KG1 (cell line): ENCODE data around the gene POLR3K.
"Not testable (repeated sequence)": the region's sequence is repeated elsewhere in the genome, so short reads cannot be mapped to it uniquely, and the experiment has no call there.

Source experiments
- DNase-seq: peaks from one replicate; lab custom pipeline; 2025; lab: John Stamatoyannopoulos, UW

The POLR3K gene

GRCh38 chr16:42691-43090 is 10.7 kb downstream of the POLR3K start:
- DNase-seq: no peak

GRCh38 chr16:42069-42457 is 11.3 kb downstream of the POLR3K start:
- DNase-seq: no peak

GRCh38 chr16:41439-42068 is 11.9 kb downstream of the POLR3K start:
- no peak for DNase-seq

GRCh38 chr16:38941-39892 is 14.2 kb downstream of the POLR3K start:
- DNase-seq: no peak

- not testable (repeated sequence) for DNase-seq
These were observed 15.2 kb downstream of the POLR3K start for GRCh38 chr16:38206-38605.

- DNase-seq: no peak
These were observed 15.9 kb downstream of the POLR3K start for GRCh38 chr16:37511-37910.

- no peak for DNase-seq
These were observed 16.9 kb downstream of the POLR3K start for GRCh38 chr16:36336-36984.

GRCh38 chr16:35678-36305 is 17.6 kb downstream of the POLR3K start:
- DNase-seq: no peak

GRCh38 chr16:35011-35677 is 18.3 kb downstream of the POLR3K start:
- peak; percentile 47 for DNase-seq

- no peak for DNase-seq
These were observed 18.8 kb downstream of the POLR3K start for GRCh38 chr16:34648-34987.

- no peak for DNase-seq
These were observed 19.3 kb downstream of the POLR3K start for GRCh38 chr16:33877-34647.

- not testable (repeated sequence) for DNase-seq
These were observed 20.1 kb downstream of the POLR3K start for GRCh38 chr16:33154-33876.

- DNase-seq: not testable (repeated sequence)
These were observed 22.8 kb downstream of the POLR3K start for GRCh38 chr16:30627-31026.

GRCh38 chr16:25926-26348 is 27.5 kb downstream of the POLR3K start:
- not testable (repeated sequence) for DNase-seq

- DNase-seq: not testable (repeated sequence)
These were observed 29.3 kb downstream of the POLR3K start for GRCh38 chr16:24151-24550.

GRCh38 chr16:20886-21285 is 32.5 kb downstream of the POLR3K start:
- not testable (repeated sequence) for DNase-seq

- not testable (repeated sequence) for DNase-seq
These were observed 36.2 kb downstream of the POLR3K start for GRCh38 chr16:17062-17765.

GRCh38 chr16:10772-11171 is 42.6 kb downstream of the POLR3K start:
- DNase-seq: peak; percentile 15

GRCh38 chr16:9903-10665 is 43.3 kb downstream of the POLR3K start:
- no peak for DNase-seq
